K562 (cell line): ENCODE results near the gene SPATA2. TPM values are rescaled to one million over a fixed set of nuclear protein-coding genes. Genes with fewer than 3 reads are reported as not detected.

Source experiments
- ATAC-seq: fragments of 200-7000 bp; cut with Tn5 transposase; 3 replicates; pipeline ENCODE4 v1.9.1; 2020; ENCODE audit warnings: moderate library complexity
- BruUV-seq: library from RNA; stranded (reverse); fragments of 400-500 nt; replicated peaks from 2 replicates; lab custom pipeline; 2021; lab: Mats Ljungman, UMichigan
- CTCF ChIA-PET: fragments of 300-600 bp; formaldehyde crosslinking; extraction: SDS; loops from one replicate; lab custom pipeline; 2021; ENCODE audit warnings: low intra/inter-chr PET ratio; lab: Yijun Ruan, JAX
- POLR2A ChIA-PET: fragments of 300-600, 350-650 bp; sonication (Branson Sonifier 250); formaldehyde crosslinking; extraction: SDS; loops from one replicate; lab custom pipeline; 2021; ENCODE audit warnings: antibody characterized with exemption, inconsistent platforms; lab: Yijun Ruan, JAX
- DNase-seq, 4 experiments: peaks; one replicate each; pipeline versions ENCODE4 v3.0.0 to v3.0.0-alpha.2; 2011 to 2018; ENCODE audit warnings: low spot score in 3 of 4, mixed read lengths in 3 of 4; ENCODE audit errors: extremely low read depth in 1 of 4
- FAIRE-seq: peaks from 2 replicates; lab custom pipeline; 2011; peaks lifted over from hg19 to GRCh38; lab: Jason Lieb, UNC
- H2AFZ ChIP-seq: 2 replicates; pipeline ENCODE4 v1.6.0; 2011; ENCODE audit warnings: low read depth, low read length, control low read depth, inconsistent platforms
- H3K27ac ChIP-seq: fragments of 200-600 bp; 3 replicates; pipeline ENCODE4 v1.8.0; 2011; ENCODE audit warnings: low read depth, mild to moderate bottlenecking, control low read depth, inconsistent platforms, low read length, moderate library complexity, mixed read lengths; ENCODE audit errors: extremely low read depth
- H3K27me3 ChIP-seq, 2 experiments: fragments of 300-600 bp in 1 of 2; 2 replicates in 1 of 2; 3 replicates in 1 of 2; pipeline versions ENCODE4 v1.6.0 to v1.8.0; 2011; ENCODE audit warnings: inconsistent platforms in 2 of 2, low read length in 2 of 2, mild to moderate bottlenecking in 1 of 2, mixed read lengths in 1 of 2, moderate library complexity in 1 of 2; ENCODE audit not compliant: control insufficient read depth in 2 of 2, insufficient read depth in 2 of 2
- H3K36me3 ChIP-seq: fragments of 300-600 bp; 3 replicates; pipeline ENCODE4 v1.8.0; 2011; ENCODE audit warnings: mild to moderate bottlenecking, low read length, inconsistent platforms; ENCODE audit not compliant: control insufficient read depth, insufficient read depth
- H3K4me1 ChIP-seq, 2 experiments: fragments of 200-600 bp in 1 of 2; replicated peaks in 1 of 2; 2 replicates in 1 of 2; 3 replicates in 1 of 2; pipeline versions ENCODE4 v1.5.1 to v1.8.0; 2011; ENCODE audit warnings: inconsistent platforms in 2 of 2, low read length in 2 of 2, mild to moderate bottlenecking in 1 of 2, mixed read lengths in 1 of 2, moderate library complexity in 1 of 2; ENCODE audit not compliant: control insufficient read depth in 2 of 2, insufficient read depth in 2 of 2
- H3K4me2 ChIP-seq: 2 replicates; pipeline ENCODE4 v1.6.1; 2011; ENCODE audit warnings: low read length, control low read depth, inconsistent platforms, mixed read lengths; ENCODE audit not compliant: insufficient read depth
- H3K4me3 ChIP-seq: fragments of 200-600 bp; sonication (generic), shearing (Covaris generic); 2 replicates; pipeline ENCODE4 v1.5.1; 2016; ENCODE audit warnings: control low read depth, inconsistent platforms
- H3K79me2 ChIP-seq: fragments of 200-600 bp; 3 replicates; pipeline ENCODE4 v1.8.0; 2011; ENCODE audit warnings: low read length, inconsistent platforms; ENCODE audit not compliant: control insufficient read depth, insufficient read depth
- H3K9ac ChIP-seq, 2 experiments: 2 replicates each; pipeline versions ENCODE4 v1.6.0 to v1.6.1; 2011; ENCODE audit warnings: low read depth in 2 of 2, low read length in 2 of 2, control low read depth in 1 of 2, inconsistent platforms in 1 of 2, mild to moderate bottlenecking in 1 of 2, mixed read lengths in 1 of 2; ENCODE audit not compliant: insufficient read depth in 1 of 2
- H3K9me1 ChIP-seq: one replicate; pipeline ENCODE4 v1.6.0; 2011; ENCODE audit warnings: inconsistent platforms, mild to moderate bottlenecking, low read length, moderate library complexity; ENCODE audit not compliant: control insufficient read depth, insufficient read depth
- H3K9me3 ChIP-seq: replicated peaks from 2 replicates; pipeline ENCODE4 v1.5.1; 2011; ENCODE audit warnings: low read depth, low read length, inconsistent platforms; ENCODE audit not compliant: control insufficient read depth, insufficient read depth
- H4K20me1 ChIP-seq: replicated peaks from 2 replicates; pipeline ENCODE4 v1.6.1; 2011; ENCODE audit warnings: low read length, inconsistent platforms, mixed read lengths; ENCODE audit not compliant: control insufficient read depth, insufficient read depth
- ATF3 ChIP-seq, 2 experiments: fragments of 450-650 bp in 1 of 2; sonication (generic) in 1 of 2; formaldehyde crosslinking in 1 of 2; IDR thresholded peaks in 1 of 2; conservative IDR thresholded peaks in 1 of 2; 2 replicates each; pipeline versions ENCODE4 v1.6.1 to v1.8.1; 2016 to 2023; ENCODE audit warnings: mild to moderate bottlenecking in 2 of 2, moderate library complexity in 2 of 2, inconsistent platforms in 1 of 2, missing genetic modification reagents in 1 of 2
- DPF2 ChIP-seq: fragments of 450-650 bp; IDR thresholded peaks from 2 replicates; pipeline ENCODE4 v1.6.1; 2016
- EZH2 ChIP-seq: IDR thresholded peaks from 2 replicates; pipeline ENCODE4 v1.6.1; 2012; ENCODE audit warnings: low read depth, mild to moderate bottlenecking, inconsistent platforms, low read length, borderline replicate concordance
- GABPB1 ChIP-seq: sonication (generic); formaldehyde crosslinking; IDR thresholded peaks from 2 replicates; pipeline ENCODE4 v1.8.0; 2022; ENCODE audit warnings: mild to moderate bottlenecking, missing genetic modification reagents
- HMG20A ChIP-seq: fragments of 450-650 bp; formaldehyde crosslinking; conservative IDR thresholded peaks from 2 replicates; pipeline ENCODE4 v1.4.0; 2020; ENCODE audit warnings: mild to moderate bottlenecking, mixed read lengths
- KAT2B ChIP-seq: IDR thresholded peaks from one replicate; pipeline ENCODE4 v1.6.1; 2012; ENCODE audit warnings: low read depth, mild to moderate bottlenecking, control low read depth, inconsistent platforms, low read length, moderate library complexity
- MAFF ChIP-seq: IDR thresholded peaks from 2 replicates; pipeline ENCODE4 v1.6.1; 2012; ENCODE audit warnings: low read length, improper control_type of control experiment
- MECOM ChIP-seq: fragments of 250-450 bp; sonication (Bioruptor Pico); IDR thresholded peaks from 2 replicates; pipeline ENCODE4 v1.8.0; 2022; ENCODE audit warnings: inconsistent platforms
- MLLT1 ChIP-seq, 2 experiments: fragments of 450-650 bp; IDR thresholded peaks; 2 replicates each; pipeline ENCODE4 v1.6.1; 2016
- MTA3 ChIP-seq: fragments of 450-650 bp; formaldehyde crosslinking; IDR thresholded peaks from 2 replicates; pipeline ENCODE4 v1.6.1; 2017; ENCODE audit warnings: mild to moderate bottlenecking, borderline replicate concordance
- RFX1 ChIP-seq: fragments of 450-650 bp; IDR thresholded peaks from 2 replicates; pipeline ENCODE4 v1.6.1; 2016; ENCODE audit warnings: mild to moderate bottlenecking, moderate library complexity
- SP1 ChIP-seq: sonication (generic); formaldehyde crosslinking; IDR thresholded peaks from 2 replicates; pipeline ENCODE4 v1.8.1; 2022; ENCODE audit warnings: mild to moderate bottlenecking, missing genetic modification reagents
- SP2 ChIP-seq: IDR thresholded peaks from 2 replicates; pipeline ENCODE4 v1.6.1; 2011; ENCODE audit warnings: mild to moderate bottlenecking, low read depth, low read length, moderate library complexity; ENCODE audit not compliant: poor library complexity, severe bottlenecking; ENCODE audit errors: extremely low read depth
- ZNF431 ChIP-seq: sonication (generic); formaldehyde crosslinking; IDR thresholded peaks from 2 replicates; pipeline ENCODE4 v1.8.0; 2022; ENCODE audit warnings: mild to moderate bottlenecking, missing genetic modification reagents
- ZNF740 ChIP-seq, 3 experiments: fragments of 200-800 bp in 1 of 3; sonication (Bioruptor generic) in 1 of 3; sonication (generic) in 1 of 3; formaldehyde crosslinking in 1 of 3; IDR thresholded peaks; 2 replicates each; pipeline versions ENCODE4 v1.6.1 to v1.8.0; 2016 to 2022; ENCODE audit warnings: mild to moderate bottlenecking in 2 of 3, missing compliant biosample characterization in 2 of 3, missing genetic modification characterization in 2 of 3, missing genetic modification reagents in 1 of 3
- WGBS: fragments of 100-300 bp; shearing (Covaris generic); methylation state at CpG from one replicate; pipeline ENCODE4 v1.1.6; 2016; ENCODE audit warnings: low coverage, mixed read lengths; ENCODE audit not compliant: insufficient coverage; ENCODE audit errors: missing lambda C conversion rate; 5-methylcytosine and 5-hydroxymethylcytosine counted together
- in situ Hi-C: fragments of 300-500 bp; cut with MboI; formaldehyde crosslinking; loops from 4 replicates; pipeline ENCODE4 v1.15.0; 2018; ENCODE audit warnings: inconsistent platforms, mixed read lengths
- intact Hi-C: fragments of 100-400 bp; cut with micrococcal nuclease; formaldehyde crosslinking; loops from 2 replicates; pipeline ENCODE4 v1.14.2; 2022
- polyA plus RNA-seq, 8 experiments: library from polyadenylated mRNA; depleted of rRNA in 4 of 8; stranded (reverse) in 5 of 8; unstranded in 3 of 8; fragments of >200 nt; fragmentation: Nextera tagmentation in 2 of 8; fragmentation: Illumina TruSeq in 1 of 8; extraction: Ambion mirVana in 2 of 8; extraction: Trizol in 1 of 8; gene quantifications; 2 replicates each; pipeline versions ENCODE4 v1.2.1 to v1.2.3, GENCODE V29; 2011 to 2014; ENCODE audit warnings: inconsistent platforms in 1 of 8, missing spikeins in 1 of 8
- total RNA-seq, 7 experiments: library from RNA; depleted of rRNA in 6 of 7; stranded (reverse); fragments of >200 nt in 6 of 7; fragmentation: Illumina TruSeq in 2 of 7; extraction: Trizol in 2 of 7; gene quantifications; 2 replicates each; pipeline versions ENCODE4 v1.2.1 to v1.2.3, GENCODE V29; 2011 to 2021; ENCODE audit warnings: low replicate concordance in 1 of 7

Gene SPATA2
- total and polyA plus RNA-seq, 9 of the 15 experiments (the other 6 are each of a cell fraction or from before 2014, with no cell fraction given): 0.46 to 8.2 (median 2.7) TPM

GRCh38 chr20:49880177-49880576 lies 35.2 kb downstream of the SPATA2 start:
- no peak overlapping the region for H3K4me3 ChIP-seq
- H4K20me1 ChIP-seq: no peaks in the 10 kb centered on the region
- no peaks in the 10 kb centered on the region for H3K9me1 ChIP-seq
- no TSS peak for BruUV-seq
- no peaks in the 10 kb centered on the region for H3K4me1 ChIP-seq
- in situ Hi-C loops (loop anchor here (25.0 kb wide), 1 partner anchor 543 kb away; no protein-coding TSS in a partner anchor), intact Hi-C loops (no loop called here)
- CTCF ChIA-PET: no interaction called here
- DNase-seq (no peak), ATAC-seq (no peak), FAIRE-seq (no peak)
- H3K9me3 ChIP-seq: no peaks in the 10 kb centered on the region
- 94% methylated on average over 3 of the region's 3 CpGs for WGBS
- H3K4me2 ChIP-seq: no peak overlapping the region
- H3K79me2 ChIP-seq: no peaks in the 10 kb centered on the region
- H2AFZ ChIP-seq: no peak overlapping the region
- H3K27me3 ChIP-seq: no peaks in the 10 kb centered on the region
- H3K36me3 ChIP-seq: peaks cover 48% of the 10 kb centered on the region
- POLR2A ChIA-PET: no interaction called here
- no peak overlapping the region for H3K27ac ChIP-seq
- TF ChIP-seq RFX1 (no peak), MECOM (CRISPR knock-in tag) (no peak), KAT2B (no peak), MTA3 (no peak), ZNF431 (CRISPR knock-in tag) (no peak), SP2 (no peak), SP1 (CRISPR knock-in tag) (no peak), DPF2 (no peak), GABPB1 (no peak), MAFF (no peak), ATF3 (IDR thresholded peaks at IDR 0.05) (no peak), ATF3 (CRISPR knock-in tag; conservative IDR thresholded peaks at IDR 0.05) (no peak), EZH2 (no peak), MLLT1 (IDR thresholded peaks at IDR 0.05) (no peak), HMG20A (CRISPR knock-in tag) (no peak), ZNF740 (CRISPR knock-in tag; IDR thresholded peaks at IDR 0.05) (no peak), ZNF740 (tag; IDR thresholded peaks at IDR 0.05) (no peak)
- TF ChIP-seq, all 486 proteins: peak for 0
- H3K9ac ChIP-seq: no peak overlapping the region
